Stomach (tissue), 9 donors: Measurements from ENCODE around the gene ALK. TPM values are rescaled to one million over a fixed set of nuclear protein-coding genes. Genes with fewer than 3 reads are reported as not detected.
A peak's percentile ranks its signal among the peaks of the same experiment; 100 is the strongest.

ENCODE experiments used
- DNase-seq, 2 donors: peaks; one replicate each; pipeline versions ENCODE4 v3.0.0 to v3.0.0-alpha.2; 2013 to 2019
- H3K27ac ChIP-seq, 5 donors: fragments of 200-600 bp in 4 of 5; sonication (generic) in 4 of 5; one replicate each; pipeline ENCODE4 v1.5.1; 2013 to 2019; ENCODE audit warnings: mild to moderate bottlenecking in 1 of 5, moderate library complexity in 1 of 5
- H3K27me3 ChIP-seq, 3 donors: fragments of 200-600 bp; sonication (generic); one replicate each; pipeline ENCODE4 v1.5.1; 2017 to 2019; ENCODE audit warnings: mixed run types in 1 of 3
- H3K36me3 ChIP-seq, 4 donors: fragments of 200-600 bp; sonication (generic); 1 replicate in 3 of 4; 2 replicates in 1 of 4; pipeline ENCODE4 v1.5.1; 2016 to 2019
- H3K4me1 ChIP-seq, 4 donors: fragments of 200-600 bp; sonication (generic); one replicate each; pipeline ENCODE4 v1.5.1; 2016 to 2019
- H3K4me3 ChIP-seq, 4 donors: fragments of 200-600 bp; sonication (generic) in 3 of 4; one replicate each; pipeline ENCODE4 v1.5.1; 2016 to 2019; ENCODE audit warnings: mild to moderate bottlenecking in 1 of 4
- H3K9me3 ChIP-seq, 4 donors: fragments of 200-600 bp; sonication (generic); one replicate each; pipeline ENCODE4 v1.5.1; 2016 to 2019
- CTCF ChIP-seq, 7 experiments: fragments of 450-650 bp in 4 of 7; fragments of 200-600 bp in 3 of 7; sonication (generic) in 3 of 7; IDR thresholded peaks; one replicate each; pipeline ENCODE4 v1.5.1; 2016 to 2019; ENCODE audit warnings: antibody characterized with exemption in 7 of 7, control low read depth in 2 of 7, mild to moderate bottlenecking in 1 of 7
- EP300 ChIP-seq: sonication (generic); formaldehyde crosslinking; IDR thresholded peaks from one replicate; pipeline ENCODE4 v1.6.1; 2017; ENCODE audit warnings: antibody characterized with exemption
- POLR2A ChIP-seq, 4 donors: fragments of 450-650 bp; IDR thresholded peaks; one replicate each; pipeline ENCODE4 v1.6.1; 2016; ENCODE audit warnings: antibody characterized with exemption in 4 of 4, control low read depth in 2 of 4, mild to moderate bottlenecking in 1 of 4, moderate library complexity in 1 of 4
- POLR2AphosphoS5 ChIP-seq, 3 donors: sonication (generic); formaldehyde crosslinking; IDR thresholded peaks; one replicate each; pipeline ENCODE4 v1.6.1; 2016; ENCODE audit warnings: antibody characterized with exemption in 3 of 3
- WGBS, 5 donors: extraction: QIAGEN DNeasy Blood & Tissue Kit in 3 of 5; methylation state at CpG; one replicate each; pipeline versions ENCODE4 v1.1.5 to v1.1.7; 2013 to 2018; 5-methylcytosine and 5-hydroxymethylcytosine counted together
- intact Hi-C: fragments of 100-400 bp; cut with DNase I; formaldehyde crosslinking; loops from one replicate; pipeline ENCODE4 v1.15.1; 2023; ENCODE audit warnings: low total_unique reads
- polyA plus RNA-seq, 3 donors: library from polyadenylated mRNA; stranded (reverse); fragments of 200-250 nt; gene quantifications; one replicate each; pipeline ENCODE4 v1.2.3, GENCODE V29; 2013
- total RNA-seq, 5 donors: library from RNA; depleted of rRNA; stranded (reverse); fragments of >200 nt; gene quantifications; one replicate each; pipeline versions ENCODE4 v1.1.0 to v1.2.3, GENCODE V29; 2014 to 2016
- donor health status: healthy with polysubstance abuse.
- donor health status: Bipolar disorder and iron deficiency.
- donor health status: healthy.

ALK gene
- total and polyA plus RNA-seq, 8 donors, result 0.13 to 0.92 TPM; not detected in 6

GRCh38 chr2:29481313-29481712 is 440.1 kb downstream of the ALK start:
- Histone ChIP-seq H3K36me3 (no peaks in the 10 kb centered on the region), H3K27ac (no peak overlapping the region), H3K27me3 (no peaks in the 10 kb centered on the region), H3K4me1 (no peaks in the 10 kb centered on the region), H3K4me3 (no peak overlapping the region), H3K9me3 (peaks cover 0 to 4% (median 0%) of the 10 kb centered on the region in 4 donors)
- TF ChIP-seq EP300 (no peak), CTCF (IDR thresholded peaks at IDR 0.05) (no peak), POLR2A (IDR thresholded peaks at IDR 0.05) (no peak), POLR2AphosphoS5 (IDR thresholded peaks at IDR 0.05) (no peak)
- 81 to 91% (median 87%) methylated on average over 1 of the region's 1 CpG for WGBS, 5 donors
- no peak for DNase-seq
- intact Hi-C loops, result no loop called here

- Histone ChIP-seq H3K27ac (no peak overlapping the region), H3K36me3 (no peaks in the 10 kb centered on the region), H3K4me1 (no peaks in the 10 kb centered on the region), H3K27me3 (no peaks in the 10 kb centered on the region), H3K9me3 (peaks cover 0 to 1% (median 0%) of the 10 kb centered on the region in 4 donors), H3K4me3 (no peak overlapping the region)
- no peak for TF ChIP-seq EP300
- TF ChIP-seq POLR2AphosphoS5 (IDR thresholded peaks at IDR 0.05), result no peak
- no peak for TF ChIP-seq POLR2A (IDR thresholded peaks at IDR 0.05)
- TF ChIP-seq CTCF (IDR thresholded peaks at IDR 0.05), result no peak
- 38 to 75% (median 65%) methylated on average over 4 of the region's 4 CpGs for WGBS, 5 donors
- intact Hi-C loops, result no loop called here
- DNase-seq, result peak in 1 of 2 donors; percentile 36
Measured at GRCh38 chr2:29480426-29480825, 441.0 kb downstream of the ALK start.

- TF ChIP-seq POLR2A (IDR thresholded peaks at IDR 0.05) (no peak), EP300 (no peak), POLR2AphosphoS5 (IDR thresholded peaks at IDR 0.05) (no peak), CTCF (IDR thresholded peaks at IDR 0.05) (no peak)
- WGBS, 5 donors, result 88 to 100% (median 90%) methylated on average over 2 of the region's 2 CpGs
- no peak for DNase-seq
- no peaks in the 10 kb centered on the region for H3K4me1 ChIP-seq
- intact Hi-C loops, result no loop called here
- no peak overlapping the region for H3K27ac ChIP-seq
- no peaks in the 10 kb centered on the region for H3K9me3 ChIP-seq
- no peak overlapping the region for H3K4me3 ChIP-seq
- H3K27me3 ChIP-seq, result no peaks in the 10 kb centered on the region
- H3K36me3 ChIP-seq, result no peaks in the 10 kb centered on the region
Measured at GRCh38 chr2:29479401-29479800, 442.0 kb downstream of the ALK start.

GRCh38 chr2:29478641-29479040 is 442.7 kb downstream of the ALK start:
- 92 to 94% (median 94%) methylated on average over 4 of the region's 4 CpGs for WGBS, 5 donors
- intact Hi-C loops, result no loop called here

More at GRCh38 chr2:29478641-29479040, 442.7 kb downstream of the ALK start:
- Histone ChIP-seq H3K4me3 (no peak overlapping the region), H3K27ac (no peak overlapping the region), H3K9me3 (no peaks in the 10 kb centered on the region), H3K4me1 (no peaks in the 10 kb centered on the region), H3K36me3 (no peaks in the 10 kb centered on the region), H3K27me3 (no peaks in the 10 kb centered on the region)
- DNase-seq, result no peak
- TF ChIP-seq EP300 (no peak), CTCF (IDR thresholded peaks at IDR 0.05) (no peak), POLR2A (IDR thresholded peaks at IDR 0.05) (no peak), POLR2AphosphoS5 (IDR thresholded peaks at IDR 0.05) (no peak)
